Measurements from ENCODE around the gene BEST4.

DNA sequence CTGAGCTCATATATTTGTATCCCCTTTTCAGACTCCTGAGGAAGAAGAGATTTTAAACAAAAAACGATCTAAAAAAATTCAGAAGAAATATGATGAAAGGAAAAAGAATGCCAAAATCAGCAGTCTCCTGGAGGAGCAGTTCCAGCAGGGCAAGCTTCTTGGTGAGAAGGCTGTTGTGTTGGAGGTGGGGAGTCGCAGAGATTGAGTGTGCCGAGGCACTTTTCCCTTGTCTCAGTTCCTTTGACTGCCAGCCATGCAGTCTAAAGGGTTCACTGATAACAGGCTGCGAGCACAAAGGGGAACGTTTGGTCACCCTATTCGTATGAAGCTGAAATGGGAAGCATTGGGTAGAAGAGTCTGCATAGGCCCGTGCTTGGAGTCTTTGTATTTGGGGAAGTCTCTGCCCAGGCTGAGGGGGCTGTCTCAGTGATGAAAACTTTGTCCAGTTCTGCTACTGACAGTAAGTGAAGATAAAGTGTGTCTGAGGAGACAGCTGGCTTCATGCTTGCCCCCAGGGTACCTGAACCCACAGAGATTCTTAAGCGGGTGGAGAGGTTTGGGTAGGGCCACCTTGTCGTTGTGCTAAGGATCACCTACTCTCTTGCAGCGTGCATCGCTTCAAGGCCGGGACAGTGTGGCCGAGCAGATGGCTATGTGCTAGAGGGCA, 9.9 kb downstream of the BEST4 start:
- TF ChIP-seq, protein P1, sequence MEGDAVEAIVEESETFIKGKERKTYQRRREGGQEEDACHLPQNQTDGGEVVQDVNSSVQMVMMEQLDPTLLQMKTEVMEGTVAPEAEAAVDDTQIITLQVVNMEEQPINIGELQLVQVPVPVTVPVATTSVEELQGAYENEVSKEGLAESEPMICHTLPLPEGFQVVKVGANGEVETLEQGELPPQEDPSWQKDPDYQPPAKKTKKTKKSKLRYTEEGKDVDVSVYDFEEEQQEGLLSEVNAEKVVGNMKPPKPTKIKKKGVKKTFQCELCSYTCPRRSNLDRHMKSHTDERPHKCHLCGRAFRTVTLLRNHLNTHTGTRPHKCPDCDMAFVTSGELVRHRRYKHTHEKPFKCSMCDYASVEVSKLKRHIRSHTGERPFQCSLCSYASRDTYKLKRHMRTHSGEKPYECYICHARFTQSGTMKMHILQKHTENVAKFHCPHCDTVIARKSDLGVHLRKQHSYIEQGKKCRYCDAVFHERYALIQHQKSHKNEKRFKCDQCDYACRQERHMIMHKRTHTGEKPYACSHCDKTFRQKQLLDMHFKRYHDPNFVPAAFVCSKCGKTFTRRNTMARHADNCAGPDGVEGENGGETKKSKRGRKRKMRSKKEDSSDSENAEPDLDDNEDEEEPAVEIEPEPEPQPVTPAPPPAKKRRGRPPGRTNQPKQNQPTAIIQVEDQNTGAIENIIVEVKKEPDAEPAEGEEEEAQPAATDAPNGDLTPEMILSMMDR (IDR thresholded peaks at IDR 0.05; ENCODE audit: poor library complexity): no peak
- no peak for TF ChIP-seq EZH2 (IDR thresholded peaks at IDR 0.05; ENCODE audit: borderline replicate concordance)

Data from hepatocyte (in vitro differentiated cells).